IPS-18c (cell line): ENCODE measurements around the gene PARD6A.

Experiments
- H3K4me3 ChIP-seq: 2 replicates; pipeline ENCODE4 v1.7.0; 2013; ENCODE audit warnings: low read depth, mild to moderate bottlenecking, low read length, moderate library complexity; ENCODE audit not compliant: insufficient read depth
- H3K9me3 ChIP-seq: one replicate; pipeline ENCODE4 v1.6.1; 2013; ENCODE audit warnings: mild to moderate bottlenecking, low read length, moderate library complexity; ENCODE audit not compliant: control insufficient read depth, insufficient read depth

PARD6A gene

GRCh38 chr16:67660564-67661028, at the start of gene PARD6A:
Gene PARD6A, plus strand, starts transcription at chr16:67660960. Its CDS starts 79 bp downstream, at chr16:67661039.
- H3K4me3 ChIP-seq: peak within 1 kb of the TSS; percentile 68
- no peaks in the 10 kb centered on the region for H3K9me3 ChIP-seq

GRCh38 chr16:67613808-67614207, 47.0 kb upstream of the PARD6A start:
- Histone ChIP-seq H3K9me3 (no peaks in the 10 kb centered on the region), H3K4me3 (no peak overlapping the region)

GRCh38 chr16:67628216-67628615, 32.5 kb upstream of the PARD6A start:
- H3K4me3 ChIP-seq: no peak overlapping the region

GRCh38 chr16:67632415-67633172, 28.2 kb upstream of the PARD6A start:
- Histone ChIP-seq H3K9me3 (no peaks in the 10 kb centered on the region), H3K4me3 (no peak overlapping the region)

More at GRCh38 chr16:67628216-67628615, 32.5 kb upstream of the PARD6A start:
- H3K9me3 ChIP-seq: no peaks in the 10 kb centered on the region

- Histone ChIP-seq H3K9me3 (no peaks in the 10 kb centered on the region), H3K4me3 (no peak overlapping the region)
Measured at GRCh38 chr16:67636713-67637112, 24.0 kb upstream of the PARD6A start.

GRCh38 chr16:67637625-67638024, 23.1 kb upstream of the PARD6A start:
- Histone ChIP-seq H3K9me3 (no peaks in the 10 kb centered on the region), H3K4me3 (no peak overlapping the region)

- Histone ChIP-seq H3K4me3 (no peak overlapping the region), H3K9me3 (no peaks in the 10 kb centered on the region)
Measured at GRCh38 chr16:67641779-67642708, 18.7 kb upstream of the PARD6A start.

- H3K4me3 ChIP-seq: no peak overlapping the region
- H3K9me3 ChIP-seq: no peaks in the 10 kb centered on the region
Measured at GRCh38 chr16:67644038-67644437, 16.7 kb upstream of the PARD6A start.

- Histone ChIP-seq H3K9me3 (no peaks in the 10 kb centered on the region), H3K4me3 (peak overlapping the region; percentile 61)
Measured at GRCh38 chr16:67645397-67646121, 15.2 kb upstream of the PARD6A start.

GRCh38 chr16:67647111-67647651, 13.6 kb upstream of the PARD6A start:
- H3K4me3 ChIP-seq: no peak overlapping the region
- H3K9me3 ChIP-seq: no peaks in the 10 kb centered on the region

GRCh38 chr16:67647681-67648080, 13.1 kb upstream of the PARD6A start:
- Histone ChIP-seq H3K9me3 (no peaks in the 10 kb centered on the region), H3K4me3 (no peak overlapping the region)

GRCh38 chr16:67648088-67648763, 12.5 kb upstream of the PARD6A start:
- Histone ChIP-seq H3K4me3 (no peak overlapping the region), H3K9me3 (no peaks in the 10 kb centered on the region)

GRCh38 chr16:67648764-67649407, 11.9 kb upstream of the PARD6A start:
- no peaks in the 10 kb centered on the region for H3K9me3 ChIP-seq
- no peak overlapping the region for H3K4me3 ChIP-seq

GRCh38 chr16:67649494-67649931, 11.2 kb upstream of the PARD6A start:
- no peaks in the 10 kb centered on the region for H3K9me3 ChIP-seq
- no peak overlapping the region for H3K4me3 ChIP-seq

GRCh38 chr16:67650023-67650422, 10.7 kb upstream of the PARD6A start:
- H3K4me3 ChIP-seq: no peak overlapping the region
- H3K9me3 ChIP-seq: no peaks in the 10 kb centered on the region

GRCh38 chr16:67651039-67651438, 9.7 kb upstream of the PARD6A start:
- Histone ChIP-seq H3K9me3 (no peaks in the 10 kb centered on the region), H3K4me3 (no peak overlapping the region)
